Head of caudate nucleus (tissue), 42 donors: Measurements from ENCODE around the gene MRPL51.

Experiments used
- DNase-seq, 42 donors: peaks; one replicate each; pipeline versions ENCODE4 v3.0.0 to v3.0.0-alpha.2; 2020 to 2021; ENCODE audit warnings: mixed read lengths in 7 of 42
- intact Hi-C: fragments of 100-400 bp; cut with DNase I; formaldehyde crosslinking; loops from one replicate; pipeline ENCODE4 v1.15.0; 2022

MRPL51 gene

GRCh38 chr12:6533923-6534694 lies 41.0 kb upstream of the MRPL51 start, which contains the start of gene GAPDH:
Gene GAPDH, plus strand, starts transcription at chr12:6534517. Its CDS starts 316 bp downstream, at chr12:6534833.
- DNase-seq = peak; percentile 93 to 99 (median 98)
- intact Hi-C loops = loop anchor here (2.0 kb wide), 2 partner anchors 41 to 63 kb away; partner anchors contain the start of genes MRPL51 and VAMP1

- intact Hi-C loops = loop anchor here (2.0 kb wide), 1 partner anchor 41 kb away; the partner anchor contains the start of gene MRPL51
- peak in 1 of 42 donors; percentile 88 for DNase-seq
Observed at GRCh38 chr12:6533653-6533922, 40.5 kb upstream of the MRPL51 start.

- peak; percentile 61 to 88 (median 78) for DNase-seq
- intact Hi-C loops = loop anchor here (2.0 kb wide), 1 partner anchor 40 kb away; the partner anchor contains the start of gene MRPL51
Observed at GRCh38 chr12:6532927-6533652, 40.0 kb upstream of the MRPL51 start.

- DNase-seq = peak in 40 of 42 donors; percentile 50 to 95 (median 78)
- intact Hi-C loops = loop anchor here (2.0 kb wide), 1 partner anchor 39 kb away; the partner anchor contains the start of gene MRPL51
Observed at GRCh38 chr12:6532051-6532926, 39.2 kb upstream of the MRPL51 start.

- intact Hi-C loops = no loop called here
- no peak for DNase-seq
Observed at GRCh38 chr12:6530576-6531260, 37.7 kb upstream of the MRPL51 start.

GRCh38 chr12:6529291-6529737 lies 36.3 kb upstream of the MRPL51 start:
- intact Hi-C loops = no loop called here
- no peak for DNase-seq

- DNase-seq = no peak
- intact Hi-C loops = no loop called here
Observed at GRCh38 chr12:6528539-6529235, 35.6 kb upstream of the MRPL51 start.

GRCh38 chr12:6527711-6528110 lies 34.6 kb upstream of the MRPL51 start:
- intact Hi-C loops = no loop called here
- no peak for DNase-seq

- intact Hi-C loops = no loop called here
- no peak for DNase-seq
Observed at GRCh38 chr12:6526766-6527525, 33.9 kb upstream of the MRPL51 start.

GRCh38 chr12:6526201-6526600 lies 33.1 kb upstream of the MRPL51 start:
- DNase-seq = no peak
- intact Hi-C loops = no loop called here

- DNase-seq = peak in 1 of 42 donors; percentile 56
- intact Hi-C loops = no loop called here
Observed at GRCh38 chr12:6524648-6525047, 31.6 kb upstream of the MRPL51 start.

- peak in 1 of 42 donors; percentile 26 for DNase-seq
- intact Hi-C loops = no loop called here
Observed at GRCh38 chr12:6523708-6524107, 30.6 kb upstream of the MRPL51 start.

- DNase-seq = no peak
- intact Hi-C loops = no loop called here
Observed at GRCh38 chr12:6522193-6522592, 29.1 kb upstream of the MRPL51 start.

GRCh38 chr12:6520186-6520585 lies 27.1 kb upstream of the MRPL51 start:
- no peak for DNase-seq
- intact Hi-C loops = no loop called here

- intact Hi-C loops = no loop called here
Observed at GRCh38 chr12:6508087-6508486, 15.0 kb upstream of the MRPL51 start.

GRCh38 chr12:6507102-6507998 lies 14.3 kb upstream of the MRPL51 start:
- no peak for DNase-seq
- intact Hi-C loops = no loop called here

More at GRCh38 chr12:6508087-6508486, 15.0 kb upstream of the MRPL51 start:
- DNase-seq = no peak
